AG20443 (cell line): Measurements from ENCODE around the gene ADD3.
"Not testable (repeated sequence)": the region's sequence is repeated elsewhere in the genome, so short reads cannot be mapped to it uniquely, and the experiment has no call there.

Source experiments
- DNase-seq: peaks from one replicate; pipeline ENCODE4 v3.0.0; 2012; ENCODE audit warnings: low spot score, mixed read lengths

The ADD3 gene

GRCh38 chr10:110033701-110034235, 26.0 kb downstream of the ADD3 start:
- no peak for DNase-seq

- no peak for DNase-seq
These were observed 26.8 kb downstream of the ADD3 start for GRCh38 chr10:110034596-110034995.

DNA sequence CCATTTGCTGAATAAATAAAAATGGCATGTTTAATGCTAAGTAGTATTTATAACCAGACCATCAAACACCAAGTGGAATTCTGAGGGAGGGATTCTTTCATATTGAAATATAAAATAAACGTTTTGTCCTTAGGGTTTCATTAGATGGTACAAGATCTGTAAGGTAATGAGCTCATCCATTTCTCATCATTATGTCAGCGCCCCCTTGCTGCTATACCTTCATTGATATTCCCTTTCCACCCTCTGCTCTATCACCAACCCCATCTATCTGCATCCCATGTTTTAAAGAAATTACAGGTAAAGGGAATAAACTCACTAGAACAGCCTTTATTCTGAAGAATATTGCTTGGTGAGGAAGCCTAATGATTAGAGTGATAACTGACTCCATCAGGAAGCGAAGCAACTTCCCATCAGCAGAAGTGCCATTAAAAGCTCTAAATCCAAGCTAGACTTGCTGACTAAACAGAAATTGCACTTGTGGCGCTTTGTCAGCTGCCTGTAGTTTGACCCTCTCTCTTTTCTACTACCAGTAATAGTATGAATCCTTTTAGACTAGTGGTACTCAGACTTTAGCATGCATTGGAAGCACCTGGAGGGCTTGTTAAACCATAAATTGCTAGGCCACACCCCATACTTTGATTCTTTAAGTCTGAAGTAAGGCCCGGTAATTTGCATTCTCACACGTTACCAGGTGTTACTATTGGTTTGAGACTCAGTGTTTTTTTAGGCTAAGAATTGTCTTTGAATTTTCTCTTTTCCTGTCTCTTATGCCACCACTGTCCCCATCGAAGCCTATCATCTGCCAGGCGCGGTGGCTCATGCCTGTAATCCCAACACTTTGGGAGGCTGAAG, 27.5 kb downstream of the ADD3 start:
- no peak for DNase-seq

- no peak for DNase-seq
These were observed 28.9 kb downstream of the ADD3 start for GRCh38 chr10:110036640-110037039.

GRCh38 chr10:110039254-110039653, 31.5 kb downstream of the ADD3 start:
- DNase-seq = no peak

- no peak for DNase-seq
These were observed 32.3 kb downstream of the ADD3 start for GRCh38 chr10:110040108-110040507.

GRCh38 chr10:110040767-110041478, 33.1 kb downstream of the ADD3 start:
- no peak for DNase-seq

- DNase-seq = no peak
These were observed 33.7 kb downstream of the ADD3 start for GRCh38 chr10:110041479-110041829.

DNA sequence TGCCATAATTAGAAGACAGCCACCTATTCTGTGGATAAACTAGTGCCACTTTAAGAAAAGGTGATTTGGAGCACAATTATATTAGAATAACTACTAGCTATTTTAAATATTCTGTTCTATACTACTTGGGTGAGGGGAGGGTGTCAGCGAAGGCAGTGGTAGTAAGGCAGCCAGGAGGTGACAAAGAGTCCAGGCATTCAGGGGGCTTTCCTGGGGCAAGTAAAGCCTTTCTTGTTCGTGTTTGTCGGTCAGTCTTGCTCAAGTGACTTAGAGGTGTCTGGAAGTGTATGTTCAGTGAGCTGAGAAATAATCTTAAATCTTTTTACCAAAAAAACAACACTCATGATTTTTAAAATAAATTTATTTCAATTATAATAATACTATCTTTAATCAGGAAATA, 34.4 kb downstream of the ADD3 start:
- no peak for DNase-seq

DNA sequence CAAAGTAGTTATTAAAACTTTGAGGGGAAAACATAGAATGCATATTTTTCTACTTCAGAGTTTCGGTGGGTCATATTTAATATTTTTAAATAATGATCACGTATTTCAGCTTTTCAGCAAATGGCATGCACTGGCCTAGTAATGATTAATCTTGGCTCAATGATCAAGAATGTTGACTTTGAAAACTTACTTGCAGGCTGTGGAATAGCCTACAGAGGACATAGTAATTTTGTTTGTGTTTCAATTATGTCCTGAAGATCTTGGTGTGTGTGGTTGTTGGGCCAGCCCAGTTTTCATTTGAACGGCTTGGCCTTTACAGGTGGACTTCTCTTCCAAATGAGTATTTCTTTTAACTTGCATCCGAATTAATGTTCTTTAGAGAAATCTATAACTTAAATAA, 35.1 kb downstream of the ADD3 start:
- DNase-seq = no peak

GRCh38 chr10:110044681-110045080, 36.9 kb downstream of the ADD3 start:
- no peak for DNase-seq

DNA sequence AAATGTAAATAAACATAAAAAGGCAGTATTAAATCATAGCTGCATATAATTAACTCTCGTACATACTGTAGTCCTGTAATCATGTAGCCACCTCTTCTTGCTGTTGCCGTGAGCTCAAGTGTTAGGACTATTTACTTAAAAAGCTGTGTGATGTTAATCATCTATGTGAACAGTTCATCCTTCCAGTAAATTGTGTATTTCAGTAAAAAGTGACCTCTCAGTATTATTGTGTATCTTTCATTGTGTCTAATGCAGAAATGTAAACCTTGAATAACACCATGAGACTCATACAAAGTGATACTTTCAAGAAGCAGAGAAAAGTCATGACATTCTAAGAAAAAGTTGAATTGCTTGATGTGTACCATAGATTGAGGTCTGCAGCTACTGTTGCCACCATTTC, 38.0 kb downstream of the ADD3 start:
- no peak for DNase-seq

DNA sequence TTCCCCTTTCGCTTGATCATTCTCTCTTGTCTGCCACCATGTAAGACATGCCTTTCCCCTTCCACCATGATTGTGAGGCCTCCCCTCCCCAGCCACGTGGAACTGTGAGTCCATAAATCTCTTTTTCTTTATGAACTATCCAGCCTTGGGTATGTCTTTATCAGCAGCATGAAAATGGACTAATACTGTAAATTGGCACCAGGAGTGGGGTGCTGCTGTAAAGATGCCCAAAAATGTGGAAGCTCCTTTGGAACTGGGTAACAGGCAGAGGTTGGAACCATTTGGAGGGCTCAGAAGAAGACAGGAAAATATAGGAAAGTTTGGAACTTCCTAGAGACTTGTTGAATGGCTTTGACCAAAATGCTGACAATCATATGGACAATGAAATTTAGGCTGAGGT, 40.4 kb downstream of the ADD3 start:
- DNase-seq = not testable (repeated sequence)

DNA sequence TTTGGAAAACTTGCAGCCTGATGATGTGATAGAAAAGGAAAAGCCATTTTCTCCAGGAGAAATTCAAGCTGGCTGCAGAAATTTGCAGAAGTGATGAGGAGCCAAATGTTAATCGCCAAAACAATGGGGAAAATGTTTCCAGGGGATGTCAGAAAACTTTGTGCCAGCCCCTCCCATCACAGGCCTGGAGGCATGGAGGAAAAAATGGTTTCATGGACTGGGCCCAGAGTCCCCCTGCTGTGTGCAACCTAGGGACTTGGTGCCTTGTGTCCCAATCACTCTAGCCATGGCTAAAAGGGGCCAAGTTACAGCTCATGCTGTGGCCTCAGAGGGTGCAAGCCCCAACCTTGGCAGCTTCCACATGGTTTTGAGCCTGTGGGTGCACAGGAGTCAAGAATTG, 41.0 kb downstream of the ADD3 start:
- no peak for DNase-seq

- not testable (repeated sequence) for DNase-seq
These were observed 42.3 kb downstream of the ADD3 start for GRCh38 chr10:110049889-110050591.

DNA sequence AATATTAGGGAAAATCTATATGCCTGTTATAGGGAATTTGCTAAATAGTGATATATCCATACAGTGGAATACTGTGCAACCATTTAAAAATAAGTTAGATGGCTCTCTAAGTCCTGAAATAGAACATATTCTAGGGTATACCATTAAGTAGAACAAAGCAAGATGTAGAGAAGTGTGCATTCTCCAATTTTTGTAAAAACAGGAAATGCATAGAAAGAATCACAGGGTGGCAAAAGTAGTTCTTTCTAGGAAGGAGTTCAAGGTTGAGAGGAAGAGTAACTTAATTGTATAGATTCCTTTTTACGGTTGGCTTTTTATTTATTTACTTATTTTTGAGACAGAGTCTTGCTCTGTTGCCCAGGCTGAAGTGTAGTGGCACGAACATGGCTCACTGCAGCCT, 43.7 kb downstream of the ADD3 start:
- no peak for DNase-seq

- no peak for DNase-seq
These were observed 45.1 kb downstream of the ADD3 start for GRCh38 chr10:110052916-110053315.

DNA sequence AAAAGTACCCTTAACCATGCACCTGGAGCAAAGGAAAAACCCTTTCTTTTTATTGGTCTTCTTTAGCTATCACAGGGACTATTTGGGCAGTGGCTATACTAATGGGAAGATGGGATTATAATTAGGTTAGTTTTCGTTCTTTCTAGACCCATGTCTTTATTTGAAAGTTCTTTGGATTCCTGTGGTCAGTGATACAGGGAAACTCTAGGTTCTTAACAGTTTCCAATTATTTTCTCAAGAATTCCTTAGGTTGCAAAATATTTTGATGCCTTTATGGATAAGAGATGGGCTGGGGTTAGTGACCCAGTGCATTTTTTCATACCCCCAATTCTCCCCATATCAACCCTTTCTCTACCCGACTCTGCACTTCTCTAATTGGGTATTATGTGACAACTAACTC, 49.0 kb downstream of the ADD3 start:
- peak; percentile 53 for DNase-seq

GRCh38 chr10:110057456-110057855, 49.7 kb downstream of the ADD3 start:
- DNase-seq = no peak

DNA sequence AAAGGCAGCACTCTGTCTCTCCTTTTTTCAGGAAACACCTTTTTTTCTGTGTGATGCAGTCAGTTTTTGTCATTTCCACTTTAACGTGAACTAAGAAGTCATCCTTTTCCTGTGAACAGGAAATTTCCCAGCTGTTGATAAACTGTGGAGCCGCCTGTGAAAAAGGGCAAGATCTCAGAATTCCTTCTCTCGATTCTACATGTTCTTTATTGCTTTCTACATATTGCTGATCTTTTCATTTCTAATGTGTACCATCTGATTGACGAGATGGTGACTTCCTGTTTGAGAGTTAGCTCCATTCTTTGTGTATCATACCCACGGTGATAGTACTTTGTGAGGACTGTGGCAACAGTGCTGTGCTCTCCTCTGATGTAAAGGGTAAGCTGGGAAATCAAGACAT, 50.4 kb downstream of the ADD3 start:
- no peak for DNase-seq

DNA sequence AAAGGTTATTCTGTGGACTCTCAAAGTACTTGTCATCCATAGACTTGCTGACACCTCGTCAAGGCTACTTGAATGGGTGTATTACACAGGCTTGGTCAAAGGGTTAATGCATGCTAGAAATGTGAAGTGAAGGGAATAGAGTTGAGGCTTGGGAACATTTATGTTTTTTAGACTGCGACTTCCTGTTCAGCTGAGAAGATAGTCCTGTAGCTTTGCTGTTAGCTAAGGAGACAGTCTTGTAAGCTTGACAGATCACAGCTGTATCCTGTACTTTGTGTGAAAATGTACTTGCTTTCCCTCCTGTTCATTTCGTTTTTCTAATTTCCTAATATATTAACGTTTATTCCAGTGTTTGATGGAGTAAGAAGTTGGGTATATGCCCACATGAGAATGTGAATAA, 52.1 kb downstream of the ADD3 start:
- no peak for DNase-seq

- no peak for DNase-seq
These were observed 53.9 kb downstream of the ADD3 start for GRCh38 chr10:110061687-110062086.

DNA sequence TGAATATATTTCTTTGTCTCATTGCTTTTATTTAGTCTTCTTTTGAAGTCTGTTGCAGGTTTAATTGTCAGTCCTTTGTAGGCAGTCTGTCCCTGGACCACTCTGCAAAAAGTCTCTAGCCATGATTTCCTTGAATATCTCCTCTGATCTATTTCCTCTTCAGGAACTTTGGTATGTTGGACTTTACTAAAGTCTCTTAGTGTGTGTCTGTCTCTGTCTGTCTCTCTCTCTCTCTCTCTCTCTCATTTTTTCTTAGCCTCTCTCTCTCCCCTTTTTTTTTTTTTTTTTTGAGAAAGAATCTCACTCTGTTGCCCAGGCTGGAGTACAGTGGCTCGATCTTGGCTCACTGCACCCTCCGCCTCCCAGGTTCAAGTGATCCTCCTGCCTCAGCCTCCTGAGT, 57.5 kb downstream of the ADD3 start:
- DNase-seq = no peak
